ENCODE results near the gene ZIC4. TPM values are rescaled to one million over a fixed set of nuclear protein-coding genes. Genes with fewer than 3 reads are reported as not detected.
A peak's percentile ranks its signal among the peaks of the same experiment; 100 is the strongest.

The ZIC4 gene
- total and polyA plus RNA-seq, 2 experiments from 2014 or later, result 0.17 TPM; not detected in 1

DNA sequence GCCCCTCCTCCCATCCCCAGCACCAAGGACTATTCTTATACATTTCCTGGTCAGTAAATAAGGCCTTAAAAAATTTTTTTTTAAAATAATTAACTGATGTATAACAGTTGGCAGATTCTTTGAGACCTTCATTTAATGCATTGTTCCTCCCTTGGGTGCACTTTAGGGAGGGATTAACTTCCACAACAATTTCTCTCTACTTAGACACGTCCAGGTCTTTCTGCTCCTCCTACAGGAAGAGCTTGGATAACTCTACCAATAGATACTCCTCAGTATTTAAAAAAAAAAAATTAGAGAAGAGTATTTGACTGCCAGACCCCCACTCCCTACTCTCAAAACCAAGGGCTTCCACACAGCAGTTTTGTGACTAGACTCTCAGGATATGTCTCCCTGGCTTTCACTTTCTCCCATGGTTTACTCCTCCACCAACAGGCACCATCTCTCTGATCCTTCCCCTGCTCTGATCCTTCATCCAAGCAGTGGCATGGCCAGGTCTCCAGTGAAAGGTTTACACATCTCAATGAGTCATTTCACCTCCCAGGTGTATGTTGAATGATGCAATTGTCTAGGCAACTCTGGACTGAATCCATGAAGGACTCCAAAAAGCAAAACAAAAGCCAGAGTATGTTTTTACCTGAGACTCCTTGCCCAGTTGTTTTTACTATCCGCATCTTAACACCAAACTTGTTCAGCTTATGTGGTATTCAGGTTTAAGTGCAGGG, 7.4 kb downstream of the ZIC4 start:
- no peaks in the 10 kb centered on the region for H3K4me1 ChIP-seq (ENCODE audit: insufficient read depth)
- H3K4me3 ChIP-seq, result no peak overlapping the region
- H3K4me2 ChIP-seq, result no peak overlapping the region
- H3K27ac ChIP-seq, result no peak overlapping the region
- no peaks in the 10 kb centered on the region for H3K9me3 ChIP-seq (ENCODE audit: low read depth)
- no peaks in the 10 kb centered on the region for H3K9me2 ChIP-seq (replicated peaks; ENCODE audit: insufficient read depth)
- DNase-seq (ENCODE audit: low spot score), result no peak
- H3K36me3 ChIP-seq (replicated peaks; ENCODE audit: insufficient read depth, low read depth), result no peaks in the 10 kb centered on the region
- no peaks in the 10 kb centered on the region for H3K79me2 ChIP-seq
- H4K20me1 ChIP-seq (ENCODE audit: insufficient read depth, poor library complexity, severe bottlenecking), result no peaks in the 10 kb centered on the region
- H3K27me3 ChIP-seq, result peaks cover 100% of the 10 kb centered on the region
- 47% methylated on average over 2 of the region's 2 CpGs for WGBS (ENCODE audit: low lambda C conversion rate, missing lambda C conversion rate)
- TF ChIP-seq EZH2phosphoT487 (IDR thresholded peaks at IDR 0.05; ENCODE audit: low read depth, severe bottlenecking, unreplicated experiment) (peak; percentile 27), EZH2 (IDR thresholded peaks at IDR 0.05; ENCODE audit: borderline replicate concordance) (no peak)
- no peak overlapping the region for H2AFZ ChIP-seq

DNA sequence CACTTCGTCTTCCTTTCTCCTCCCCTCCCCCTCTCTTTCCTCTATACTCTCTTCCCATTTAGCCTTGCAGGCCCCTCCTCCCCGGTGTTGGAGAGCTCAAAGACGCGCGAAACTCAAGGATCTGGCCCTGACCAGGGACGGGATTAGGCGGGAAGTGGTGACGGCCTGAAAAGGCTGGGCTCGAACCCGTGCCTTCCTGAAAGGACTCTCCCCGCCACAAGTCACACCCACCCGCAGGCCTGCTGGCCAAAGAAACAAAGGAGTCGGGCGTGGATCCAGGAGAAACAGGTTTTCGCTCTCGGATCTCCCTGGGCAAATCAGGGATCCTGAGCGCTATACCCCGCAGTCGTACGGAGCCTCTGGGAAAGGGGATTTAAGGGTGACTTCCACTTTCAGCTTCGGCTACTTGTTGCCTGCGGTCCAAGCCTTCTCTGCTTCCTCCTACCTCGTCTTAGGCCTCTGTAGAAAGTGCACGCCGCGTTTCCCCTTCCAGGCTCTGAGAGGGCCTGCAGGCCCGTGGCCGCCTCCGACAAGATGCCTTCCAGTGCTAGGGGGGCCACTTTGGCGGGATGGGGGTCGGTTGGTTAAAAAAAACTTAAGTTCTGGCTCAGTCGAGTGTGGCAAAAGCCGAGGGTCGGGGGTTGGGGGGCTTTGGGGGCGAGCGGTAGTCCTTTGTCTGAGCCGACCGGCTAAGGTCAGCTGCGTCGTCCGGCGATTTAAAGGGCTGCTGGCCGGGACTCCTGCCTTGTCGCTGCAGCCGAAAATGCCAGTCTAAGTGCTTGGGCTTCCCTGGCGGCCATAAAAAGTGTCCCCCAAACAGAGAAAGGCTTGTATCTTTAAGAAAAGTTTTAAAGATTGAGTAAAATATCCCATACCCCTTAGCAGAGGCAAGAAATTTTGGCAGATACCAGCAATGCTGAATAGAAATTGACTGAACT, 8.2 kb downstream of the ZIC4 start:
- 7% methylated on average over 46 of the region's 46 CpGs for WGBS (ENCODE audit: low lambda C conversion rate, missing lambda C conversion rate)

DNA sequence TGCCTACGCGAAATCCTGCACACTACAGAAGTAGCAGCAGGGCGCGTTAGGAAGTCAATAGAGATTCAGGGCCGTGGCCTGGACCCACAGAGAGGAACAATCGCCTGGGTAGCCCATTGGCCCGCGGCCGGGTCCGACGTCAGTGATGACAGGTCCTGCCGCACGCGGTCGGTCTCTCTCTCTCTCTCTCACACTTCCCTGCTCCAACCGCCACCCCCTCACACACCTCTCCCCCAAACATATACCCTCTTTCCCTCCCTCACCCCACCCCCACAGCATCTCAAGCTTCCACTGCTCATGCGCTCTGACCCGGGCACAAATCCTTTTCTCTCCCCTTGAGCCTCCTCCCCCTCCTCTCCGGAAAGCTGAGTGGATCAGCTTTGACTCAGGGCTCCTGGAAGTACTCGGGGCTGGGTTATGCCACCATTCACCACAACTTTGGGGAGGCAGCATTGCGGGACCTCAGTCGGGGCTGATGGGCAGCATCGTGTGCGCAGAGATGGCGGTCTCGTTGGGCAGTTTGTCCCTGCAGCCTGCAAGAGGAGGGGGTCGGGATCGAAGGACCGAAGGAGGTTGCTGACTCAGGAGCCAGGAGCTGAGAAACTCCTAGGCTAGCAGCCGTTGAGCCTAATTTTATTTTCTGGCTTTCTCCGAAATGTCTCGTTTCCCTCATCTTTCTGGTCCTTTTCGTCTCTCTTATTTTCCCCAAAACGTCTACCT, 9.0 kb downstream of the ZIC4 start:
- no peaks in the 10 kb centered on the region for H3K9me3 ChIP-seq (ENCODE audit: low read depth)
- 4% methylated on average over 21 of the region's 34 CpGs for WGBS (ENCODE audit: low lambda C conversion rate, missing lambda C conversion rate)
- H4K20me1 ChIP-seq (ENCODE audit: insufficient read depth, poor library complexity, severe bottlenecking), result no peaks in the 10 kb centered on the region
- H3K36me3 ChIP-seq (replicated peaks; ENCODE audit: insufficient read depth, low read depth), result no peaks in the 10 kb centered on the region
- H3K4me1 ChIP-seq (ENCODE audit: insufficient read depth), result peaks cover 11% of the 10 kb centered on the region
- H3K27ac ChIP-seq, result no peak overlapping the region
- H3K4me3 ChIP-seq, result no peak overlapping the region
- no peaks in the 10 kb centered on the region for H3K79me2 ChIP-seq
- H3K27me3 ChIP-seq, result peaks cover 100% of the 10 kb centered on the region
- no peaks in the 10 kb centered on the region for H3K9me2 ChIP-seq (replicated peaks; ENCODE audit: insufficient read depth)
- no peak overlapping the region for H3K4me2 ChIP-seq
- H2AFZ ChIP-seq, result no peak overlapping the region
- peak; percentile 38 for TF ChIP-seq EZH2phosphoT487 (IDR thresholded peaks at IDR 0.05; ENCODE audit: low read depth, severe bottlenecking, unreplicated experiment)
- TF ChIP-seq, protein P1, sequence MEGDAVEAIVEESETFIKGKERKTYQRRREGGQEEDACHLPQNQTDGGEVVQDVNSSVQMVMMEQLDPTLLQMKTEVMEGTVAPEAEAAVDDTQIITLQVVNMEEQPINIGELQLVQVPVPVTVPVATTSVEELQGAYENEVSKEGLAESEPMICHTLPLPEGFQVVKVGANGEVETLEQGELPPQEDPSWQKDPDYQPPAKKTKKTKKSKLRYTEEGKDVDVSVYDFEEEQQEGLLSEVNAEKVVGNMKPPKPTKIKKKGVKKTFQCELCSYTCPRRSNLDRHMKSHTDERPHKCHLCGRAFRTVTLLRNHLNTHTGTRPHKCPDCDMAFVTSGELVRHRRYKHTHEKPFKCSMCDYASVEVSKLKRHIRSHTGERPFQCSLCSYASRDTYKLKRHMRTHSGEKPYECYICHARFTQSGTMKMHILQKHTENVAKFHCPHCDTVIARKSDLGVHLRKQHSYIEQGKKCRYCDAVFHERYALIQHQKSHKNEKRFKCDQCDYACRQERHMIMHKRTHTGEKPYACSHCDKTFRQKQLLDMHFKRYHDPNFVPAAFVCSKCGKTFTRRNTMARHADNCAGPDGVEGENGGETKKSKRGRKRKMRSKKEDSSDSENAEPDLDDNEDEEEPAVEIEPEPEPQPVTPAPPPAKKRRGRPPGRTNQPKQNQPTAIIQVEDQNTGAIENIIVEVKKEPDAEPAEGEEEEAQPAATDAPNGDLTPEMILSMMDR (IDR thresholded peaks at IDR 0.05; ENCODE audit: poor library complexity), result no peak
- no peak for DNase-seq (ENCODE audit: low spot score)

More for the DNA sequence above, 8.2 kb downstream of the ZIC4 start:
- Histone ChIP-seq H3K4me1 (ENCODE audit: insufficient read depth) (peaks cover 7% of the 10 kb centered on the region), H4K20me1 (ENCODE audit: insufficient read depth, poor library complexity, severe bottlenecking) (no peaks in the 10 kb centered on the region), H3K4me3 (no peak overlapping the region), H3K27ac (no peak overlapping the region), H3K9me2 (replicated peaks; ENCODE audit: insufficient read depth) (no peaks in the 10 kb centered on the region), H3K79me2 (no peaks in the 10 kb centered on the region), H3K36me3 (replicated peaks; ENCODE audit: insufficient read depth, low read depth) (no peaks in the 10 kb centered on the region), H3K9me3 (ENCODE audit: low read depth) (no peaks in the 10 kb centered on the region), H2AFZ (peak overlapping the region; percentile 11), H3K27me3 (peaks cover 100% of the 10 kb centered on the region), H3K4me2 (no peak overlapping the region)
- DNase-seq (ENCODE audit: low spot score), result no peak
- TF ChIP-seq, protein P1 (IDR thresholded peaks at IDR 0.05; ENCODE audit: poor library complexity), result no peak
- TF ChIP-seq EZH2phosphoT487 (IDR thresholded peaks at IDR 0.05; ENCODE audit: low read depth, severe bottlenecking, unreplicated experiment) (peak; percentile 45), EZH2 (IDR thresholded peaks at IDR 0.05; ENCODE audit: borderline replicate concordance) (peak; percentile 97)
